OCI-LY3 (cell line): ENCODE results near the gene WNT5A.

Source experiments
- H2AFZ ChIP-seq: fragments of 200-600, 300-600 bp; shearing (Covaris generic); 2 replicates; pipeline ENCODE4 v1.6.0; 2014; ENCODE audit warnings: antibody characterized with exemption, low read depth, low read length
- H3K27ac ChIP-seq: fragments of 200-600, 300-600 bp; sonication (generic); 2 replicates; pipeline ENCODE4 v1.5.1; 2014; ENCODE audit warnings: mild to moderate bottlenecking, low read length, moderate library complexity, mixed read lengths
- H3K27me3 ChIP-seq: fragments of 200-600, 300-600 bp; sonication (generic); 2 replicates; pipeline ENCODE4 v1.6.1; 2014; ENCODE audit warnings: low read depth, low read length, mixed read lengths
- H3K36me3 ChIP-seq: fragments of 200-600, 300-600 bp; sonication (generic); replicated peaks from 2 replicates; pipeline ENCODE3; 2014; ENCODE audit warnings: low read depth, low read length, mixed read lengths
- H3K4me1 ChIP-seq: fragments of 300-600, 200-600 bp; sonication (generic); 2 replicates; pipeline ENCODE4 v1.6.1; 2014; ENCODE audit warnings: low read length, mixed read lengths
- H3K4me2 ChIP-seq: fragments of 200-600, 300-600 bp; sonication (generic); 2 replicates; pipeline ENCODE4 v1.6.1; 2014; ENCODE audit warnings: low read length, mixed read lengths
- H3K4me3 ChIP-seq: fragments of 300-600, 200-600 bp; sonication (generic); 2 replicates; pipeline ENCODE4 v1.5.1; 2014; ENCODE audit warnings: antibody characterized with exemption, mild to moderate bottlenecking, low read length, moderate library complexity
- H3K79me2 ChIP-seq: fragments of 300-600, 200-600 bp; shearing (Covaris generic); 2 replicates; pipeline ENCODE4 v1.6.1; 2014; ENCODE audit warnings: mild to moderate bottlenecking, low read length, mixed read lengths
- H3K9ac ChIP-seq: fragments of 300-600, 200-600 bp; shearing (Covaris generic); 2 replicates; pipeline ENCODE4 v1.6.0; 2014; ENCODE audit warnings: mild to moderate bottlenecking, low read length, moderate library complexity
- H3K9me3 ChIP-seq: fragments of 200-600, 300-600 bp; shearing (Covaris generic); 2 replicates; pipeline ENCODE4 v1.6.1; 2014; ENCODE audit warnings: low read length, mixed read lengths; ENCODE audit not compliant: insufficient read depth
- H4K20me1 ChIP-seq: fragments of 200-600, 300-600 bp; sonication (generic); 2 replicates; pipeline ENCODE4 v1.6.1; 2016; ENCODE audit warnings: low read length, mixed read lengths; ENCODE audit not compliant: insufficient read depth
- EZH2phosphoT487 ChIP-seq: fragments of 200-600 bp; shearing (Covaris generic); IDR thresholded peaks from 2 replicates; pipeline ENCODE4 v1.6.1; 2018; ENCODE audit warnings: antibody characterized with exemption, mixed run types, low read depth
- TF ChIP-seq, protein P1 (sequence below): fragments of 200-600, 300-600 bp; sonication (generic); IDR thresholded peaks from 2 replicates; pipeline ENCODE4 v1.5.1; 2014; ENCODE audit warnings: antibody characterized with exemption, low read length, low read depth

The WNT5A gene

GRCh38 chr3:55519019-55519418 lies 31.9 kb upstream of the WNT5A start:
- no peak overlapping the region for H3K9ac ChIP-seq
- H3K27ac ChIP-seq: no peak overlapping the region
- H3K27me3 ChIP-seq: peaks cover 15% of the 10 kb centered on the region
- H4K20me1 ChIP-seq: no peaks in the 10 kb centered on the region
- no peak overlapping the region for H3K4me3 ChIP-seq
- H3K79me2 ChIP-seq: no peaks in the 10 kb centered on the region
- no peaks in the 10 kb centered on the region; the same call in 1 of the 2 replicates for H3K4me1 ChIP-seq
- no peaks in the 10 kb centered on the region for H3K36me3 ChIP-seq
- H2AFZ ChIP-seq: no peak overlapping the region
- TF ChIP-seq EZH2phosphoT487: no peak
- TF ChIP-seq, protein P1, sequence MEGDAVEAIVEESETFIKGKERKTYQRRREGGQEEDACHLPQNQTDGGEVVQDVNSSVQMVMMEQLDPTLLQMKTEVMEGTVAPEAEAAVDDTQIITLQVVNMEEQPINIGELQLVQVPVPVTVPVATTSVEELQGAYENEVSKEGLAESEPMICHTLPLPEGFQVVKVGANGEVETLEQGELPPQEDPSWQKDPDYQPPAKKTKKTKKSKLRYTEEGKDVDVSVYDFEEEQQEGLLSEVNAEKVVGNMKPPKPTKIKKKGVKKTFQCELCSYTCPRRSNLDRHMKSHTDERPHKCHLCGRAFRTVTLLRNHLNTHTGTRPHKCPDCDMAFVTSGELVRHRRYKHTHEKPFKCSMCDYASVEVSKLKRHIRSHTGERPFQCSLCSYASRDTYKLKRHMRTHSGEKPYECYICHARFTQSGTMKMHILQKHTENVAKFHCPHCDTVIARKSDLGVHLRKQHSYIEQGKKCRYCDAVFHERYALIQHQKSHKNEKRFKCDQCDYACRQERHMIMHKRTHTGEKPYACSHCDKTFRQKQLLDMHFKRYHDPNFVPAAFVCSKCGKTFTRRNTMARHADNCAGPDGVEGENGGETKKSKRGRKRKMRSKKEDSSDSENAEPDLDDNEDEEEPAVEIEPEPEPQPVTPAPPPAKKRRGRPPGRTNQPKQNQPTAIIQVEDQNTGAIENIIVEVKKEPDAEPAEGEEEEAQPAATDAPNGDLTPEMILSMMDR: no peak
- H3K9me3 ChIP-seq: no peaks in the 10 kb centered on the region
- no peak overlapping the region for H3K4me2 ChIP-seq

- Histone ChIP-seq H3K27me3 (peaks cover 19% of the 10 kb centered on the region), H3K4me3 (no peak overlapping the region), H4K20me1 (no peaks in the 10 kb centered on the region), H3K4me2 (no peak overlapping the region), H3K9me3 (no peaks in the 10 kb centered on the region), H3K27ac (no peak overlapping the region), H2AFZ (no peak overlapping the region), H3K4me1 (no peaks in the 10 kb centered on the region; the same call in 1 of the 2 replicates), H3K79me2 (no peaks in the 10 kb centered on the region), H3K36me3 (no peaks in the 10 kb centered on the region), H3K9ac (no peak overlapping the region)
- TF ChIP-seq, protein P1: no peak
- no peak for TF ChIP-seq EZH2phosphoT487
These were observed 31.3 kb upstream of the WNT5A start for GRCh38 chr3:55518451-55518850.

DNA sequence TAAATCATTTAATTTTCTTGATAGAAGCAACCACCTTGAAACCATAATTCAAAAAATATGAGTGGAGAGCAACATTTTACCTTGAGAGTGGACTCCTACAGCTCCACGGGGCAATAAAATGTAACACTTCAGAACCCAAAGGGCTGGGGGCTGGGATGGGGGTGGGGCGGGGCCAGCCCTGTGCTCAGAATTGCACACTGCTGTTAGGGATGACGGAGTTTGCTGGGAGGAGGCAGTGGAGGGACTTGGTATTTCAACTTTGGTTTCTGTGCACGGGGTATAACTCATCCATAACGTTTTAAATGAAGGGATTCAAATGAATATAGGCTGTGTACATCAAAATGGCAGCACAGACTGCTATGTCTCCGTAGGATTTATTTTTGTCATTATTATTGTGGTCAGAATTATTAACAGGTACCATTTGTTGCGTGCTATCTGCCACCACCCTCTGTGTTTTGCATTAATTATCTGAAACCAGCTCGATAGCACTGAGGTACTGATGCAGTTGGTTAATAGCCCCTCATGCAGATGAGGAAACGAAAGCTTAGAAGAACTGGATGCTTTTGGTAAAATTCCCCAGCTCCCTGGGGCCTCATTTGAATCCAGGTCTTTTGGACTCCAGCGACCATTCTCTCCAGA lies 29.4 kb upstream of the WNT5A start:
- H3K4me1 ChIP-seq: no peaks in the 10 kb centered on the region; the same call in 1 of the 2 replicates
- no peaks in the 10 kb centered on the region for H3K79me2 ChIP-seq
- no peak overlapping the region for H3K9ac ChIP-seq
- no peak overlapping the region for H3K27ac ChIP-seq
- H3K4me3 ChIP-seq: no peak overlapping the region
- H2AFZ ChIP-seq: no peak overlapping the region
- H3K9me3 ChIP-seq: no peaks in the 10 kb centered on the region
- TF ChIP-seq, protein P1: no peak
- TF ChIP-seq EZH2phosphoT487: no peak
- 0 out of 2 replicates have a peak overlapping the region, but pooled peaks have one; percentile 10 for H3K4me2 ChIP-seq
- H3K36me3 ChIP-seq: no peaks in the 10 kb centered on the region
- H3K27me3 ChIP-seq: peaks cover 32% of the 10 kb centered on the region
- no peaks in the 10 kb centered on the region for H4K20me1 ChIP-seq

DNA sequence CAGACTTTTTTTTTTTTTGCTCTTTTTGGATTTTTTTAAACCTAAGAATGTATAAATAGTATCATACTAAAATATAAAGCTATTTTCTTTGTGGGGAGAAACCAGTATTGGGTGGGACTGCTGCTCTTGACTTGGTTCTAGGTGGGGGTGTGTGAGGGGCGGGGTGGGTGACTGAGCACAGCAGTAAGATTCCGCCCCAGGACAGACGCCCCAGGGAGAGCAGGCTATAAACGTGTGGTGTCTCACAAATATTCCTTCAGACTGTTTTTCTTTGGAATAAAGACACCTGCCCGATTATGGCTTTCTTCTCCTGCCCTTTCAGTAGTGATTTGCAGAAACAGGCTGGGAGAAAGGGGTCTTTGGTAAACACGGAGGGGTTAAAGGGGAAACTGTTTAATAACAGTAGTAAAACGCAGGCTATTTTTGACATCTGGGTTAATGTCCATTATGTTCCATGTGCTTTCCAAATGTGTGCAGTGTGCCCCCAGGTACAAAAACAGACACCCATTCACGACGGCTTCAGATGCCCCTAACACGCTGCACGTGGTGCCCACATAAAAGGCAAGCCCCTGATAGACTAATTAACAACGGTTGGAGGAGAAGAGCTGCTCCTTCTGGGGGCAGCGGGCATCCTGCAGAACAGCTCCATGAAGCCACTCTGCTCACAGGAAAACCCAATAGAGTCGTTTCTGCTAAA lies 28.6 kb upstream of the WNT5A start:
- no peaks in the 10 kb centered on the region for H3K36me3 ChIP-seq
- no peaks in the 10 kb centered on the region for H3K9me3 ChIP-seq
- no peaks in the 10 kb centered on the region; the same call in 1 of the 2 replicates for H3K4me1 ChIP-seq
- H3K27me3 ChIP-seq: peaks cover 37% of the 10 kb centered on the region
- TF ChIP-seq, protein P1: no peak
- no peak for TF ChIP-seq EZH2phosphoT487
- H3K9ac ChIP-seq: no peak overlapping the region
- H3K4me2 ChIP-seq: no peak overlapping the region
- no peaks in the 10 kb centered on the region for H4K20me1 ChIP-seq
- H3K4me3 ChIP-seq: no peak overlapping the region
- H3K27ac ChIP-seq: no peak overlapping the region
- H3K79me2 ChIP-seq: no peaks in the 10 kb centered on the region
- no peak overlapping the region for H2AFZ ChIP-seq
